K562 (cell line): ENCODE measurements around the gene ITGA2B. TPM values are rescaled to one million over a fixed set of nuclear protein-coding genes. Genes with fewer than 3 reads are reported as not detected.

Experiments
- CBFA2T2 ChIP-seq: fragments of 450-650 bp; conservative IDR thresholded peaks from 2 replicates; pipeline ENCODE4 v1.6.1; 2017; ENCODE audit warnings: mild to moderate bottlenecking
- ILK ChIP-seq: fragments of 450-650 bp; IDR thresholded peaks from 2 replicates; pipeline ENCODE4 v1.6.1; 2016; ENCODE audit warnings: missing genetic modification characterization, low read depth, mild to moderate bottlenecking, missing compliant biosample characterization, moderate library complexity, borderline replicate concordance
- NONO ChIP-seq, 2 experiments: fragments of 200-400 bp in 1 of 2; fragments of 450-650 bp in 1 of 2; formaldehyde crosslinking in 1 of 2; IDR thresholded peaks; 2 replicates each; pipeline ENCODE4 v1.6.1; 2017; ENCODE audit warnings: low read depth in 2 of 2, mild to moderate bottlenecking in 2 of 2, moderate library complexity in 2 of 2, low read length in 1 of 2
- NR2C1 ChIP-seq, 2 experiments: fragments of 450-650 bp; IDR thresholded peaks; 2 replicates each; pipeline ENCODE4 v1.6.1; 2017; ENCODE audit warnings: mild to moderate bottlenecking in 2 of 2, antibody characterized with exemption in 1 of 2, inconsistent platforms in 1 of 2, missing compliant biosample characterization in 1 of 2, missing genetic modification characterization in 1 of 2
- TAF9B ChIP-seq: fragments of 450-650 bp; IDR thresholded peaks from 2 replicates; pipeline ENCODE4 v1.6.1; 2018; ENCODE audit warnings: mild to moderate bottlenecking; ENCODE audit not compliant: partially characterized antibody
- ZNF316 ChIP-seq: fragments of 450-650 bp; IDR thresholded peaks from 2 replicates; pipeline ENCODE4 v1.6.1; 2016
- ZNF324 ChIP-seq: fragments of 250-450 bp; sonication (Bioruptor Pico); IDR thresholded peaks from 2 replicates; pipeline ENCODE4 v1.4.0; 2020; ENCODE audit warnings: mild to moderate bottlenecking
- polyA plus RNA-seq, 8 experiments: library from polyadenylated mRNA; depleted of rRNA in 4 of 8; stranded (reverse) in 5 of 8; unstranded in 3 of 8; fragments of >200 nt; fragmentation: Nextera tagmentation in 2 of 8; fragmentation: Illumina TruSeq in 1 of 8; extraction: Ambion mirVana in 2 of 8; extraction: Trizol in 1 of 8; gene quantifications; 2 replicates each; pipeline versions ENCODE4 v1.2.1 to v1.2.3, GENCODE V29; 2011 to 2014; ENCODE audit warnings: inconsistent platforms in 1 of 8, missing spikeins in 1 of 8
- total RNA-seq, 7 experiments: library from RNA; depleted of rRNA in 6 of 7; stranded (reverse); fragments of >200 nt in 6 of 7; fragmentation: Illumina TruSeq in 2 of 7; extraction: Trizol in 2 of 7; gene quantifications; 2 replicates each; pipeline versions ENCODE4 v1.2.1 to v1.2.3, GENCODE V29; 2011 to 2021; ENCODE audit warnings: low replicate concordance in 1 of 7
- TF ChIP-seq, protein P1 (sequence below): fragments of 150-350 bp; IDR thresholded peaks from 2 replicates; pipeline ENCODE4 v1.6.1; 2014; ENCODE audit warnings: low read depth, mild to moderate bottlenecking, low read length, borderline replicate concordance
- TF ChIP-seq, protein P2 (sequence below): fragments of 250-450 bp; sonication (Bioruptor Pico); IDR thresholded peaks from 2 replicates; pipeline ENCODE4 v1.4.0; 2020
- TF ChIP-seq, protein P3 (sequence below): fragments of 250-450 bp; sonication (Bioruptor Pico); IDR thresholded peaks from 2 replicates; pipeline ENCODE4 v1.5.1; 2021; ENCODE audit warnings: mild to moderate bottlenecking
- TF ChIP-seq, protein P4 (sequence below): fragments of 450-650 bp; formaldehyde crosslinking; conservative IDR thresholded peaks from 2 replicates; pipeline ENCODE4 v1.4.0; 2022; ENCODE audit warnings: mild to moderate bottlenecking, missing genetic modification characterization

Gene ITGA2B
- total and polyA plus RNA-seq, 9 of the 15 experiments (the other 6 are each of a cell fraction or from before 2014, with no cell fraction given) = 1.1 to 26.4 (median 5.6) TPM

DNA sequence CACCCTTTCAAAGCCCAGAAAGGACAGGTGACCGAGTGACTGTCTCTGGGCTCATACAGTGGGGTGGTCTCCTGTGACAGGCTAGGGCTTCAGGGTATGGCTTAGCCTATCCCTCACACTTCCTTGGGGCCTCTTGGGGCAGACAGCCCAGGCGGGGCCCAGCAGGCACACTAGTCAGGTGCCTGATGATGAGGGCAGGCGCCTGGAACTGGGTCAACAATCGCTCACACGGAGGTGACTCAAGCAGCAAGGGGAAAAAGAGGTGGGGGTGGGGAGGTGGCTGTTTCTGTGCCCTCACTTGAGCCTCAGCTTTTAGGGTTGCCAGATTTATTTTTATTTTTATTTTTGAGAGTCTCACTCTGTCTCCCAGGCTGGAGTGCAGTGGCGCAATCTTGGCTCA, 50.7 kb downstream of the ITGA2B start (continued):
- TF ChIP-seq, protein P1, sequence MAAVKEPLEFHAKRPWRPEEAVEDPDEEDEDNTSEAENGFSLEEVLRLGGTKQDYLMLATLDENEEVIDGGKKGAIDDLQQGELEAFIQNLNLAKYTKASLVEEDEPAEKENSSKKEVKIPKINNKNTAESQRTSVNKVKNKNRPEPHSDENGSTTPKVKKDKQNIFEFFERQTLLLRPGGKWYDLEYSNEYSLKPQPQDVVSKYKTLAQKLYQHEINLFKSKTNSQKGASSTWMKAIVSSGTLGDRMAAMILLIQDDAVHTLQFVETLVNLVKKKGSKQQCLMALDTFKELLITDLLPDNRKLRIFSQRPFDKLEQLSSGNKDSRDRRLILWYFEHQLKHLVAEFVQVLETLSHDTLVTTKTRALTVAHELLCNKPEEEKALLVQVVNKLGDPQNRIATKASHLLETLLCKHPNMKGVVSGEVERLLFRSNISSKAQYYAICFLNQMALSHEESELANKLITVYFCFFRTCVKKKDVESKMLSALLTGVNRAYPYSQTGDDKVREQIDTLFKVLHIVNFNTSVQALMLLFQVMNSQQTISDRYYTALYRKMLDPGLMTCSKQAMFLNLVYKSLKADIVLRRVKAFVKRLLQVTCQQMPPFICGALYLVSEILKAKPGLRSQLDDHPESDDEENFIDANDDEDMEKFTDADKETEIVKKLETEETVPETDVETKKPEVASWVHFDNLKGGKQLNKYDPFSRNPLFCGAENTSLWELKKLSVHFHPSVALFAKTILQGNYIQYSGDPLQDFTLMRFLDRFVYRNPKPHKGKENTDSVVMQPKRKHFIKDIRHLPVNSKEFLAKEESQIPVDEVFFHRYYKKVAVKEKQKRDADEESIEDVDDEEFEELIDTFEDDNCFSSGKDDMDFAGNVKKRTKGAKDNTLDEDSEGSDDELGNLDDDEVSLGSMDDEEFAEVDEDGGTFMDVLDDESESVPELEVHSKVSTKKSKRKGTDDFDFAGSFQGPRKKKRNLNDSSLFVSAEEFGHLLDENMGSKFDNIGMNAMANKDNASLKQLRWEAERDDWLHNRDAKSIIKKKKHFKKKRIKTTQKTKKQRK = no peak
- TF ChIP-seq ILK (tag) = no peak
- no peak for TF ChIP-seq ZNF324 (CRISPR knock-in tag)
- TF ChIP-seq, protein P2, sequence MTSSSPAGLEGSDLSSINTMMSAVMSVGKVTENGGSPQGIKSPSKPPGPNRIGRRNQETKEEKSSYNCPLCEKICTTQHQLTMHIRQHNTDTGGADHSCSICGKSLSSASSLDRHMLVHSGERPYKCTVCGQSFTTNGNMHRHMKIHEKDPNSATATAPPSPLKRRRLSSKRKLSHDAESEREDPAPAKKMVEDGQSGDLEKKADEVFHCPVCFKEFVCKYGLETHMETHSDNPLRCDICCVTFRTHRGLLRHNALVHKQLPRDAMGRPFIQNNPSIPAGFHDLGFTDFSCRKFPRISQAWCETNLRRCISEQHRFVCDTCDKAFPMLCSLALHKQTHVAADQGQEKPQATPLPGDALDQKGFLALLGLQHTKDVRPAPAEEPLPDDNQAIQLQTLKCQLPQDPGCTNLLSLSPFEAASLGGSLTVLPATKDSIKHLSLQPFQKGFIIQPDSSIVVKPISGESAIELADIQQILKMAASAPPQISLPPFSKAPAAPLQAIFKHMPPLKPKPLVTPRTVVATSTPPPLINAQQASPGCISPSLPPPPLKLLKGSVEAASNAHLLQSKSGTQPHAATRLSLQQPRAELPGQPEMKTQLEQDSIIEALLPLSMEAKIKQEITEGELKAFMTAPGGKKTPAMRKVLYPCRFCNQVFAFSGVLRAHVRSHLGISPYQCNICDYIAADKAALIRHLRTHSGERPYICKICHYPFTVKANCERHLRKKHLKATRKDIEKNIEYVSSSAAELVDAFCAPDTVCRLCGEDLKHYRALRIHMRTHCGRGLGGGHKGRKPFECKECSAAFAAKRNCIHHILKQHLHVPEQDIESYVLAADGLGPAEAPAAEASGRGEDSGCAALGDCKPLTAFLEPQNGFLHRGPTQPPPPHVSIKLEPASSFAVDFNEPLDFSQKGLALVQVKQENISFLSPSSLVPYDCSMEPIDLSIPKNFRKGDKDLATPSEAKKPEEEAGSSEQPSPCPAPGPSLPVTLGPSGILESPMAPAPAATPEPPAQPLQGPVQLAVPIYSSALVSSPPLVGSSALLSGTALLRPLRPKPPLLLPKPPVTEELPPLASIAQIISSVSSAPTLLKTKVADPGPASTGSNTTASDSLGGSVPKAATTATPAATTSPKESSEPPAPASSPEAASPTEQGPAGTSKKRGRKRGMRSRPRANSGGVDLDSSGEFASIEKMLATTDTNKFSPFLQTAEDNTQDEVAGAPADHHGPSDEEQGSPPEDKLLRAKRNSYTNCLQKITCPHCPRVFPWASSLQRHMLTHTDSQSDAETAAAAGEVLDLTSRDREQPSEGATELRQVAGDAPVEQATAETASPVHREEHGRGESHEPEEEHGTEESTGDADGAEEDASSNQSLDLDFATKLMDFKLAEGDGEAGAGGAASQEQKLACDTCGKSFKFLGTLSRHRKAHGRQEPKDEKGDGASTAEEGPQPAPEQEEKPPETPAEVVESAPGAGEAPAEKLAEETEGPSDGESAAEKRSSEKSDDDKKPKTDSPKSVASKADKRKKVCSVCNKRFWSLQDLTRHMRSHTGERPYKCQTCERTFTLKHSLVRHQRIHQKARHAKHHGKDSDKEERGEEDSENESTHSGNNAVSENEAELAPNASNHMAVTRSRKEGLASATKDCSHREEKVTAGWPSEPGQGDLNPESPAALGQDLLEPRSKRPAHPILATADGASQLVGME (CRISPR knock-in tag) = no peak
- TF ChIP-seq, protein P3, sequence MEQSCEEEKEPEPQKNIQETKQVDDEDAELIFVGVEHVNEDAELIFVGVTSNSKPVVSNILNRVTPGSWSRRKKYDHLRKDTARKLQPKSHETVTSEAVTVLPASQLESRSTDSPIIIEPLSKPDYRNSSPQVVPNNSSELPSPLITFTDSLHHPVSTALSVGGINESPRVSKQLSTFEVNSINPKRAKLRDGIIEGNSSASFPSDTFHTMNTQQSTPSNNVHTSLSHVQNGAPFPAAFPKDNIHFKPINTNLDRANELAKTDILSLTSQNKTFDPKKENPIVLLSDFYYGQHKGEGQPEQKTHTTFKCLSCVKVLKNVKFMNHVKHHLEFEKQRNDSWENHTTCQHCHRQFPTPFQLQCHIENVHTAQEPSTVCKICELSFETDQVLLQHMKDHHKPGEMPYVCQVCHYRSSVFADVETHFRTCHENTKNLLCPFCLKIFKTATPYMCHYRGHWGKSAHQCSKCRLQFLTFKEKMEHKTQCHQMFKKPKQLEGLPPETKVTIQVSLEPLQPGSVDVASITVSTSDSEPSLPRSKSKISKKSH (CRISPR knock-in tag) = no peak
- TF ChIP-seq TAF9B = no peak
- TF ChIP-seq, protein P4, sequence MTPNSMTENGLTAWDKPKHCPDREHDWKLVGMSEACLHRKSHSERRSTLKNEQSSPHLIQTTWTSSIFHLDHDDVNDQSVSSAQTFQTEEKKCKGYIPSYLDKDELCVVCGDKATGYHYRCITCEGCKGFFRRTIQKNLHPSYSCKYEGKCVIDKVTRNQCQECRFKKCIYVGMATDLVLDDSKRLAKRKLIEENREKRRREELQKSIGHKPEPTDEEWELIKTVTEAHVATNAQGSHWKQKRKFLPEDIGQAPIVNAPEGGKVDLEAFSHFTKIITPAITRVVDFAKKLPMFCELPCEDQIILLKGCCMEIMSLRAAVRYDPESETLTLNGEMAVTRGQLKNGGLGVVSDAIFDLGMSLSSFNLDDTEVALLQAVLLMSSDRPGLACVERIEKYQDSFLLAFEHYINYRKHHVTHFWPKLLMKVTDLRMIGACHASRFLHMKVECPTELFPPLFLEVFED (CRISPR knock-in tag) = no peak
- TF ChIP-seq NONO (IDR thresholded peaks at IDR 0.05; ENCODE audit: low read depth in 2 of 2, low read length in 1 of 2) = no peak
- no peak for TF ChIP-seq NR2C1 (IDR thresholded peaks at IDR 0.05)
- TF ChIP-seq NR2C1 (tag; IDR thresholded peaks at IDR 0.05) = no peak
- TF ChIP-seq ZNF316 = no peak
- no peak for TF ChIP-seq CBFA2T2
